ENCODE measurements around the gene MMRN2.
A peak's percentile ranks its signal among the peaks of the same experiment; 100 is the strongest.

Gene MMRN2

GRCh38 chr10:86968994-86969355 lies 11.6 kb upstream of the MMRN2 start:
- DNase-seq = no peak

GRCh38 chr10:86968271-86968993 lies 11.0 kb upstream of the MMRN2 start, which contains the start of gene ADIRF:
Gene ADIRF (plus strand): TSS chr10:86968482. CDS start chr10:86968545, 63 bp downstream.
- DNase-seq = no peak

DNA sequence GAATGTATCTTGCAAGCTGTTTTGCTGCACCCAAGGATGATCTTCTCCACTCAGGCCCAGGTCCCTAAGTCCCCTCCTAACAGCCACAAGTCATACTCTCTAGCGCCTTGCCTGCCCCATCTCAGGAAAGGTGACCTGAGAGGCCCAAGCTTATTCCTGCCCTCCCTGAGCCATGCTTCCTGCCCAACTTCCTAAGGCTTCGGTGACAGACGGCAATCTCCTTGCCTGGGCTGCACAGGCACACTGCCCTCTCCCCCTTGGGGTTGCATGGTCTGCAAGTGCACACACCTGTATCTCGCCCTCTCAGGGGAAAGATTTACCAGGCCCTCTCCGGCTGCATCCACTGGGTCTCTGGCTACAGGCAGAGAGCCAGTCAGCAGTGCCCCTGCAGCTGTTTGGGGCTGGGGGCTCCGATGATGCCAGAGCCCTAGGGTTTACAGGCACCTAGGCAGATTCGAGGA lies 10.1 kb upstream of the MMRN2 start:
- DNase-seq = no peak

DNA sequence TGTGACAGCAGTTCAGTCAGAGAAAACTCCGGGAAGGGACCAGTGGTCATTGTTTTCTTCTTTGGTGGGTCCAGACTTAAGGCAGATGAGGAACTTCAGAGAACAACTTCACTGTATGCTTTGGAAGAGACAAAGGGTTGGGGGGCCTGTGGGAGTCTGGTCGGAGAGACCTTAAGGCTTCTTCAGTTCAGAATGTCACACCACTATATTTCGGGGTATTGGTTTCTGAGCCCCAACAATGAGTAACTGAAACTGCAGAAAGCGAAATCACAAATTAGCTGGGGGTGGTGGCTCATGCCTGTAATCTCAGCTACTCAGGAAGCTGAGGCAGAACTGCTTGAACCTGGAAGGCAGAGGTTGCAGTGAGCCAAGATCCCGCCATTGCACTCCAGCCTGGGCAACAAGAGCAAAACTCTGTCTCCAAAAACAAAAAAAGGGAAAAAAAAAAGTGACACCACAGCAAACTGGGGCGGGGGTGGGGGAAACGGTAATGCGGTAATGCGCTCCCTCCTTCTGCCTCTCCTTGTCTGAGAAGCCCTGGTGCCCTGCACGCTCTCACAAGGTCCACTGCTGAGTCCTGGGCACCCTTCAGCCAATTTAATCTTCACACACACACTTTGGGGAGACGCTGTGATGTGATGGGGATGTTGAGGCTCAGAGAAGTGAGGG lies 8.7 kb upstream of the MMRN2 start:
- no peak for DNase-seq

- no peak for DNase-seq
Observed at GRCh38 chr10:86964847-86965190, 7.4 kb upstream of the MMRN2 start.

- no peak for DNase-seq
Observed at GRCh38 chr10:86964061-86964846, 6.8 kb upstream of the MMRN2 start.

- DNase-seq = no peak
Observed at GRCh38 chr10:86963341-86963919, 6.0 kb upstream of the MMRN2 start.

- no peak for DNase-seq
Observed at GRCh38 chr10:86962981-86963310, 5.5 kb upstream of the MMRN2 start.

DNA sequence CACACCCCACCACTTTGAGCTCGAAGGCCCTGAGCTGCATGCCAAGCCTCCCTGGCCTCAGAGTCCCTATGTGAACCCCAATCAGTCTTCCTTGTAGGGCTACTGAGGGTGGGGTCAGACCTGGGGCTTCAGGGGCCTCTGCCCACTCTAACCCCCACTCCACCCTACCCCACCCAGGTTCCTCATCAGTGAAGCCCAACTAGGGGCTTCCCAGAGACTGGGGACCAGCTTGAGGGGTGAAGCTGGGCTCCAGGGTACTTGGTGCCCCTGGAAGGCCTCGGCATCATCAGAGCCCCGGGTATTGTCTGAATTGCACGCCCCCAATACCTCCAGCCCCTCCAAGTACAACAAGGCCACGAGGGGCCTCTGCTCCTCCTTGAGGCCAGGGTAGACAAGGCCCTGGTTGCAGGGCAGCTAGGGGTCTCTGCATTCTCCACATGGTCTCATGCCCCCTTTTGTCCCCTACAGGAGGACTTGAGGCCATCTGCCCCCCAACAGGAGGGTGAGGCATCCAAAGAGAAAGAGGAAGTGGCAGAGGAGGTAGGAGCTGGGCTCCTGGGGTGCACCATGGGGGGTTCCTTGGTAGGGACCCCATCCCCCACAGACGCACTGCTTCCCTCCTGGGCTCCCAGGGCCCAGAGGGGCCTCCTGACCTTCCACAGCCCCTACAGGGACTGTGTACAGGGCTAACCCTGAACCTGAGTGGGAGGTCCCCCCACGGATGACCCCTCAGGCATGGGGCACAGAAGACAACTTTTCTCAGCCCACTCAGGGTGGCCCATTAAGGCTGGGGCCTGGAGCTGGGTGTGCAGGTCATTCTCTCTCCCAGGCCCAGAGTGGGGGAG lies 4.9 kb upstream of the MMRN2 start:
- DNase-seq = no peak

GRCh38 chr10:86961481-86962091 lies 4.2 kb upstream of the MMRN2 start:
- no peak for DNase-seq

DNA sequence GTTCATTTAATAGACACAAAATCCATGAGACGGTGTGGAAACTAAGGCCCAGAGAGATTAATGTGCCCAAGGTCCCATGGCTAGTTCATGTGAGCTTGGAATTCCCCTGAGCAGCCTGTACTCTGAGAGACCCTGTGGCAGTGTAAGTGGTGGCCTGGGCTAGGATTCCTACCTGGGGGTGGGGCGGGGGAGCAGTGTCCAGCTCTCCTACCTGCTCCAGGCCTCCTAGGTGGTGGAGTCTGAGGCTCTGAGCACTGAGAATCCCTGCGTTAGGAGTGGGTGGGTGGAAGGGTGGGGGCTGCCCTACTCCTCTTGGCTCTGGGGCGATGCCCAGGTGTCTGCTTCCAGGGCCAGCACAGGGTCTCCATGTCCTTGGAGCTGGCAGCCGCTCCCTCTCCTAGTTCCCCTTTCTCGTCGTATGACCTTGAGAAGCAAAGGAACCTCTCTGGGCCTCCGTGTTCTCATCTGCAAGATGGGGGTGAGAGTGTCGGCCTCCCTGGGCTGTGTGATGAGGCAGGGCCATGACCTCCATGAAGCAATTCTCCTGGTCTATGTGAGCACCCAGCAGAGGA lies 3.5 kb upstream of the MMRN2 start:
- DNase-seq = no peak

DNA sequence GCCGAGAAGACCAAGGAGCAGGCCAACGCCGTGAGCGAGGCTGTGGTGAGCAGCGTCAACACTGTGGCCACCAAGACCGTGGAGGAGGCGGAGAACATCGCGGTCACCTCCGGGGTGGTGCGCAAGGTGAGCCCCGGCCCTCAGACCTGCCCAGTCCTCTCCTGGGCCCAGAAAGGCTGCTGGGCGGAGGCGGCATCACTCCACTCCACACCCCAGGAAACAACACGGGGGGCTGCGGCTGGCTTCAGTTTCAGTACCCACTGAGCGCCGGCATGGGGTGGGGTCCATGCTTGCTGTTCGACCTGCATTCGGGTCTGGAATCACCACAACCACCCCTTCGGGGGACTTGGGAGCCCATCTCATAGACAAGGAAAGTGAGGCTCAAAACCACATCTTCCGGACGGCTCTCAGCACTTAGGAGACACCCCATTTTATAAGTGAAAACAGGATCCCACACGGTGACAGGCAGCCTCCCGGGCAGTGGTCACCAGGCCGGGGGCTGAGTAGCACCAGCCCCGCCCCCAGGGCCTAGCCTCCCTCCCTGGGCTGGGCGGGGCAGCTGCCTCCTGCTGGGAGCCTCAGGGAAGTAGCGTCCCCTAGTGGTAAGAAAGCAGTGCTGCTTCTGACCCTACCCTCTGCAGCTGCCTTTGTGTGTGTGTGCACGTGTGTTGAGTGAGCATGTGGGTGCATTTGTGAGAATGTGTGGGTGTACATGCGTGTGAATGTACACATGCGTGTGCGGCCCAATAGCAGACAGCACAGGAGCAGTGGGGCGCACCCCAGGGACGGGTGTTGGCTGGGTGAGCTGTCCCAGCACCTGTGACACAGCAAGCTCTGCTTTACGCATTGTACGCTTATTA lies 2.8 kb upstream of the MMRN2 start:
- peak; percentile 30 for DNase-seq

DNA sequence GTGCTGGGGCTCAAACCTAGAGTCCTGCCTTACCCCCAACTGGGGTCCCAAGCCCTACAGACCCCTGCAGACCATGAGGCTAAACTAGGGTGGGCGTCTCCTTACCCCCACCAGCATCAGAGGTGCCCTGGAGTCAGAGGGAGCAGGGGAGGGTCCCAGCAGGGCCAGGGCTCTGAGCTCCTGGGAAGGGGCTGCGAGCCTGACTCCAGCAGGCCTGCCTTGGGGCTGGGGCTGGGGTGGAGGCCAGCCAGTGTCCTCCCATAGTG lies 2.3 kb upstream of the MMRN2 start:
- DNase-seq = no peak

GRCh38 chr10:86958901-86959736 lies 1.7 kb upstream of the MMRN2 start:
- no peak for DNase-seq

- DNase-seq = no peak
Observed at GRCh38 chr10:86958116-86958900, 893 bp upstream of the MMRN2 start, which contains the start of gene SNCG. Gene SNCG (plus strand): TSS chr10:86958599. CDS start chr10:86958698, 99 bp downstream.

GRCh38 chr10:86956848-86957448 lies 467 bp downstream of the MMRN2 start:
- DNase-seq = no peak

- no peak for DNase-seq
Observed at GRCh38 chr10:86956195-86956847, 1.1 kb downstream of the MMRN2 start.

- no peak for DNase-seq
Observed at GRCh38 chr10:86955501-86956194, 1.8 kb downstream of the MMRN2 start.

All from CD4-positive, alpha-beta T cell treated with Interferon gamma for 1 hour (primary cell).